GM12878 (cell line): ENCODE results near the gene MAP3K21. TPM values are rescaled to one million over a fixed set of nuclear protein-coding genes. Genes with fewer than 3 reads are reported as not detected.

Experiments
- ATAC-seq: fragments of 200-7000 bp; cut with Tn5 transposase; 3 replicates; pipeline ENCODE4 v1.9.1; 2020; ENCODE audit warnings: mild to moderate bottlenecking, moderate library complexity
- BruUV-seq: library from RNA; stranded (reverse); fragments of 400-500 nt; replicated peaks from 2 replicates; lab custom pipeline; 2021; lab: Mats Ljungman, UMichigan
- CTCF ChIA-PET: fragments of 300-600 bp; sonication (Branson Sonifier 250); formaldehyde crosslinking; extraction: SDS; loops from one replicate; lab custom pipeline; 2021; ENCODE audit warnings: inconsistent platforms; lab: Yijun Ruan, JAX
- POLR2A ChIA-PET: fragments of 350-600 bp; formaldehyde crosslinking; extraction: SDS; loops from one replicate; lab custom pipeline; 2021; ENCODE audit warnings: inconsistent platforms; lab: Charles Lee
- RAD21 ChIA-PET: fragments of 300-600 bp; sonication (Branson Sonifier 250); formaldehyde crosslinking; loops from one replicate; lab custom pipeline; 2023; ENCODE audit warnings: antibody characterized with exemption; ENCODE audit not compliant: unreplicated experiment; lab: Charles Lee
- SMC1A ChIA-PET: fragments of 300-600 bp; sonication (Branson Sonifier 250); formaldehyde crosslinking; loops from one replicate; lab custom pipeline; 2023; ENCODE audit not compliant: unreplicated experiment, uncharacterized antibody; lab: Charles Lee
- DNase-seq: peaks from one replicate; pipeline ENCODE4 v3.0.0-alpha.2; 2011; ENCODE audit warnings: low read depth, low spot score
- FAIRE-seq: peaks from 3 replicates; lab custom pipeline; 2011; peaks lifted over from hg19 to GRCh38; lab: Jason Lieb, UNC
- H2AFZ ChIP-seq: 2 replicates; pipeline ENCODE4 v1.6.0; 2011; ENCODE audit warnings: low read depth, low read length, control low read depth; ENCODE audit not compliant: control insufficient read depth
- H3K27ac ChIP-seq: 2 replicates; pipeline ENCODE4 v1.5.1; 2011; ENCODE audit warnings: control low read depth; ENCODE audit not compliant: control insufficient read depth, insufficient read depth
- H3K27me3 ChIP-seq, 2 experiments: replicated peaks in 1 of 2; 2 replicates each; pipeline versions ENCODE4 v1.6.0 to v1.6.1; 2011; ENCODE audit warnings: low read length in 1 of 2; ENCODE audit not compliant: control insufficient read depth in 2 of 2, insufficient read depth in 2 of 2
- H3K36me3 ChIP-seq, 2 experiments: 2 replicates each; pipeline ENCODE4 v1.5.1; 2011; ENCODE audit warnings: low read length in 1 of 2; ENCODE audit not compliant: control insufficient read depth in 2 of 2, insufficient read depth in 2 of 2
- H3K4me1 ChIP-seq: 2 replicates; pipeline ENCODE4 v1.6.1; 2011; ENCODE audit warnings: mild to moderate bottlenecking, low read length, moderate library complexity, mixed read lengths; ENCODE audit not compliant: control insufficient read depth, insufficient read depth
- H3K4me2 ChIP-seq: 2 replicates; pipeline ENCODE4 v1.6.0; 2011; ENCODE audit warnings: control low read depth; ENCODE audit not compliant: control insufficient read depth, insufficient read depth
- H3K4me3 ChIP-seq: fragments of 200-600 bp; sonication (generic); 2 replicates; pipeline ENCODE4 v1.5.1; 2016
- H3K79me2 ChIP-seq: 2 replicates; pipeline ENCODE4 v1.6.0; 2011; ENCODE audit warnings: low read length; ENCODE audit not compliant: control insufficient read depth, insufficient read depth
- H3K9ac ChIP-seq: 2 replicates; pipeline ENCODE4 v1.8.0; 2011; ENCODE audit warnings: low read length, control low read depth, mixed read lengths; ENCODE audit not compliant: control insufficient read depth, insufficient read depth
- H3K9me3 ChIP-seq: replicated peaks from 3 replicates; pipeline ENCODE4 v1.5.1; 2011; ENCODE audit warnings: mild to moderate bottlenecking, low read length; ENCODE audit not compliant: control insufficient read depth, insufficient read depth
- H4K20me1 ChIP-seq: 2 replicates; pipeline ENCODE4 v1.6.0; 2011; ENCODE audit not compliant: control insufficient read depth, insufficient read depth
- CHD4 ChIP-seq: fragments of 200-600 bp; sonication (generic); IDR thresholded peaks from 2 replicates; pipeline ENCODE4 v1.6.1; 2016; ENCODE audit warnings: mild to moderate bottlenecking
- EED ChIP-seq: sonication (generic); IDR thresholded peaks from 2 replicates; pipeline ENCODE4 v1.6.1; 2016; ENCODE audit warnings: antibody characterized with exemption, low read depth
- EGR1 ChIP-seq, 2 experiments: IDR thresholded peaks; 1 replicate in 1 of 2; 2 replicates in 1 of 2; pipeline ENCODE4 v1.6.1; 2011 to 2012; ENCODE audit warnings: low read depth in 2 of 2, low read length in 2 of 2, borderline replicate concordance in 1 of 2, mild to moderate bottlenecking in 1 of 2, moderate library complexity in 1 of 2
- ETV6 ChIP-seq, 2 experiments: fragments of 450-650 bp in 1 of 2; IDR thresholded peaks in 1 of 2; conservative IDR thresholded peaks in 1 of 2; 2 replicates each; pipeline ENCODE4 v1.6.1; 2014; ENCODE audit warnings: antibody characterized with exemption in 1 of 2, borderline replicate concordance in 1 of 2, low read depth in 1 of 2, mild to moderate bottlenecking in 1 of 2, moderate library complexity in 1 of 2
- KDM1A ChIP-seq: fragments of 200-600 bp; sonication (generic); IDR thresholded peaks from 2 replicates; pipeline ENCODE4 v1.6.1; 2016; ENCODE audit warnings: borderline replicate concordance
- MXI1 ChIP-seq: fragments of 150-350 bp; IDR thresholded peaks from 2 replicates; pipeline ENCODE4 v1.6.1; 2011; ENCODE audit warnings: low read depth, mild to moderate bottlenecking, inconsistent platforms, low read length, improper control_type of control experiment
- NBN ChIP-seq: fragments of 450-650 bp; IDR thresholded peaks from 2 replicates; pipeline ENCODE4 v1.6.1; 2016
- POLR2AphosphoS5 ChIP-seq: IDR thresholded peaks from 2 replicates; pipeline ENCODE4 v1.6.1; 2011; ENCODE audit warnings: mild to moderate bottlenecking, low read length, inconsistent platforms
- RAD51 ChIP-seq: fragments of 450-650 bp; IDR thresholded peaks from 2 replicates; pipeline ENCODE4 v1.6.1; 2016; ENCODE audit warnings: moderate library complexity, mild to moderate bottlenecking, inconsistent platforms
- RB1 ChIP-seq: fragments of 450-650 bp; formaldehyde crosslinking; IDR thresholded peaks from 2 replicates; pipeline ENCODE4 v1.6.1; 2017; ENCODE audit warnings: mild to moderate bottlenecking, borderline replicate concordance
- TCF12 ChIP-seq: IDR thresholded peaks from 2 replicates; pipeline ENCODE4 v1.6.1; 2011; ENCODE audit warnings: low read depth, mild to moderate bottlenecking, low read length
- ZBTB33 ChIP-seq: fragments of 450-650 bp; IDR thresholded peaks from 2 replicates; pipeline ENCODE4 v1.6.1; 2017; ENCODE audit warnings: mild to moderate bottlenecking
- ZNF274 ChIP-seq: IDR thresholded peaks from one replicate; pipeline ENCODE4 v1.8.0; 2011; ENCODE audit not compliant: insufficient read length, insufficient read depth
- ZSCAN29 ChIP-seq: fragments of 450-650 bp; IDR thresholded peaks from 2 replicates; pipeline ENCODE4 v1.6.1; 2017; ENCODE audit warnings: mild to moderate bottlenecking, moderate library complexity
- WGBS: methylation state at CpG from one replicate; pipeline ENCODE4 v1.1.6; 2016; ENCODE audit warnings: low lambda C conversion rate; ENCODE audit not compliant: insufficient replicate concordance, insufficient coverage; ENCODE audit errors: missing lambda C conversion rate; 5-methylcytosine and 5-hydroxymethylcytosine counted together
- in situ Hi-C: fragments of 300-500 bp; cut with MboI; formaldehyde crosslinking; loops from 9 replicates; pipeline ENCODE4 v1.14.3; 2018; ENCODE audit warnings: mixed read lengths
- intact Hi-C: fragments of 100-400 bp; cut with micrococcal nuclease; formaldehyde crosslinking; loops from one replicate; pipeline ENCODE4 v1.14.2; 2022; ENCODE audit not compliant: unreplicated experiment
- polyA plus RNA-seq, 11 experiments: library from polyadenylated mRNA; depleted of rRNA in 4 of 11; unstranded in 6 of 11; stranded (reverse) in 5 of 11; fragments of >200 nt; fragmentation: Nextera tagmentation in 4 of 11; fragmentation: Illumina TruSeq in 1 of 11; extraction: Ambion mirVana in 4 of 11; extraction: Trizol in 1 of 11; gene quantifications; 1 replicate in 1 of 11; 2 replicates in 10 of 11; pipeline versions ENCODE4 v1.2.1 to v1.2.3, GENCODE V29; 2011 to 2016; ENCODE audit warnings: inconsistent platforms in 2 of 11, missing spikeins in 2 of 11, low read depth in 1 of 11
- total RNA-seq, 4 experiments: library from RNA; depleted of rRNA in 3 of 4; stranded (reverse); fragments of >200 nt in 3 of 4; fragmentation: Illumina TruSeq in 1 of 4; extraction: Trizol in 1 of 4; gene quantifications; 2 replicates each; pipeline versions ENCODE4 v1.2.1 to v1.2.3, GENCODE V29; 2013 to 2021
- TF ChIP-seq, protein P1 (sequence below): fragments of 450-650 bp; IDR thresholded peaks from 2 replicates; pipeline ENCODE4 v1.6.1; 2014; ENCODE audit warnings: mild to moderate bottlenecking
- TF ChIP-seq, protein P2 (sequence below): fragments of 450-650 bp; formaldehyde crosslinking; IDR thresholded peaks from 2 replicates; pipeline ENCODE4 v1.4.0; 2022; ENCODE audit warnings: mild to moderate bottlenecking, moderate library complexity
- TF ChIP-seq, protein P3 (sequence below): fragments of 450-650 bp; IDR thresholded peaks from 2 replicates; pipeline ENCODE4 v1.6.1; 2016; ENCODE audit warnings: mild to moderate bottlenecking

MAP3K21 gene
- total and polyA plus RNA-seq, 10 of the 15 experiments (the other 5 are each of a cell fraction or from before 2014, with no cell fraction given), result 0.02 to 0.21 (median 0.09) TPM; not detected in 1

- CTCF ChIA-PET, result interaction anchor here (0.6 to 1.3 kb wide), 3 partner anchors 9 to 678 kb away, joined by 3 to 6 read pairs (median 3); no protein-coding TSS in a partner anchor
- TF ChIP-seq ZSCAN29 (no peak), KDM1A (no peak), MXI1 (no peak), NBN (no peak), POLR2AphosphoS5 (no peak), RB1 (no peak), EED (no peak), ZBTB33 (no peak), EGR1 (IDR thresholded peaks at IDR 0.05; ENCODE audit: borderline replicate concordance in 1 of 2, low read depth in 2 of 2, low read length in 2 of 2) (no peak), ZNF274 (no peak), CHD4 (no peak), RAD51 (no peak), TCF12 (no peak), ETV6 (conservative IDR thresholded peaks at IDR 0.05 in 1 of 2, IDR thresholded peaks at IDR 0.05 in 1 of 2; ENCODE audit: borderline replicate concordance in 1 of 2, low read depth in 1 of 2) (no peak)
- TF ChIP-seq, protein P1, sequence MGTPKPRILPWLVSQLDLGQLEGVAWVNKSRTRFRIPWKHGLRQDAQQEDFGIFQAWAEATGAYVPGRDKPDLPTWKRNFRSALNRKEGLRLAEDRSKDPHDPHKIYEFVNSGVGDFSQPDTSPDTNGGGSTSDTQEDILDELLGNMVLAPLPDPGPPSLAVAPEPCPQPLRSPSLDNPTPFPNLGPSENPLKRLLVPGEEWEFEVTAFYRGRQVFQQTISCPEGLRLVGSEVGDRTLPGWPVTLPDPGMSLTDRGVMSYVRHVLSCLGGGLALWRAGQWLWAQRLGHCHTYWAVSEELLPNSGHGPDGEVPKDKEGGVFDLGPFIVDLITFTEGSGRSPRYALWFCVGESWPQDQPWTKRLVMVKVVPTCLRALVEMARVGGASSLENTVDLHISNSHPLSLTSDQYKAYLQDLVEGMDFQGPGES, result no peak
- TF ChIP-seq, protein P2, sequence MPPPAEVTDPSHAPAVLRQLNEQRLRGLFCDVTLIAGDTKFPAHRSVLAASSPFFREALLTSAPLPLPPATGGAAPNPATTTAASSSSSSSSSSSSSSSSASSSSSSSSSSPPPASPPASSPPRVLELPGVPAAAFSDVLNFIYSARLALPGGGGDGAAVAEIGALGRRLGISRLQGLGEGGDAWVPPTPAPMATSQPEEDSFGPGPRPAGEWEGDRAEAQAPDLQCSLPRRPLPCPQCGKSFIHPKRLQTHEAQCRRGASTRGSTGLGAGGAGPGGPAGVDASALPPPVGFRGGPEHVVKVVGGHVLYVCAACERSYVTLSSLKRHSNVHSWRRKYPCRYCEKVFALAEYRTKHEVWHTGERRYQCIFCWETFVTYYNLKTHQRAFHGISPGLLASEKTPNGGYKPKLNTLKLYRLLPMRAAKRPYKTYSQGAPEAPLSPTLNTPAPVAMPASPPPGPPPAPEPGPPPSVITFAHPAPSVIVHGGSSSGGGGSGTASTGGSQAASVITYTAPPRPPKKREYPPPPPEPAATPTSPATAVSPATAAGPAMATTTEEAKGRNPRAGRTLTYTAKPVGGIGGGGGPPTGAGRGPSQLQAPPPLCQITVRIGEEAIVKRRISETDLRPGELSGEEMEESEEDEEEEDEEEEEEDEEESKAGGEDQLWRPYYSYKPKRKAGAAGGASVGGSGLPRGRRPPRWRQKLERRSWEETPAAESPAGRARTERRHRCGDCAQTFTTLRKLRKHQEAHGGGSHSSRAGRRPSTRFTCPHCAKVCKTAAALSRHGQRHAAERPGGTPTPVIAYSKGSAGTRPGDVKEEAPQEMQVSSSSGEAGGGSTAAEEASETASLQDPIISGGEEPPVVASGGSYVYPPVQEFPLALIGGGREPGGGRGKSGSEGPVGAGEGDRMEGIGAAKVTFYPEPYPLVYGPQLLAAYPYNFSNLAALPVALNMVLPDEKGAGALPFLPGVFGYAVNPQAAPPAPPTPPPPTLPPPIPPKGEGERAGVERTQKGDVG (CRISPR knock-in tag), result no peak
- TF ChIP-seq, protein P3, sequence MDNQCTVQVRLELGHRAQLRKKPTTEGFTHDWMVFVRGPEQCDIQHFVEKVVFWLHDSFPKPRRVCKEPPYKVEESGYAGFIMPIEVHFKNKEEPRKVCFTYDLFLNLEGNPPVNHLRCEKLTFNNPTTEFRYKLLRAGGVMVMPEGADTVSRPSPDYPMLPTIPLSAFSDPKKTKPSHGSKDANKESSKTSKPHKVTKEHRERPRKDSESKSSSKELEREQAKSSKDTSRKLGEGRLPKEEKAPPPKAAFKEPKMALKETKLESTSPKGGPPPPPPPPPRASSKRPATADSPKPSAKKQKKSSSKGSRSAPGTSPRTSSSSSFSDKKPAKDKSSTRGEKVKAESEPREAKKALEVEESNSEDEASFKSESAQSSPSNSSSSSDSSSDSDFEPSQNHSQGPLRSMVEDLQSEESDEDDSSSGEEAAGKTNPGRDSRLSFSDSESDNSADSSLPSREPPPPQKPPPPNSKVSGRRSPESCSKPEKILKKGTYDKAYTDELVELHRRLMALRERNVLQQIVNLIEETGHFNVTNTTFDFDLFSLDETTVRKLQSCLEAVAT, result no peak
Observed at GRCh38 chr1:233387585-233387984, 60.1 kb downstream of the MAP3K21 start.

More at GRCh38 chr1:233387585-233387984, 60.1 kb downstream of the MAP3K21 start:
- H3K27ac ChIP-seq, result no peak overlapping the region
- peaks cover 0 to 2% of the 10 kb centered on the region in 2 experiments; a peak in 1 of 4 replicates for H3K27me3 ChIP-seq
- H2AFZ ChIP-seq, result no peak overlapping the region
- no peaks in the 10 kb centered on the region for H3K9me3 ChIP-seq
- in situ Hi-C loops (no loop called here), intact Hi-C loops (no loop called here)
- DNase-seq (no peak), ATAC-seq (no peak), FAIRE-seq (no peak)
- H3K4me2 ChIP-seq, result no peak overlapping the region
- POLR2A ChIA-PET, result no interaction called here
- SMC1A ChIA-PET, result interaction anchor here (1.5 kb wide), 1 partner anchor 23 kb away, joined by 4 read pairs; no protein-coding TSS in a partner anchor
- WGBS, result 0% methylated on average over 3 of the region's 3 CpGs
- no peaks in the 10 kb centered on the region for H3K4me1 ChIP-seq
- RAD21 ChIA-PET, result interaction anchor here (1.4 kb wide), 1 partner anchor 8 kb away, joined by 3 read pairs; no protein-coding TSS in a partner anchor
- H3K4me3 ChIP-seq, result no peak overlapping the region
- no peak overlapping the region for H3K9ac ChIP-seq
- H4K20me1 ChIP-seq, result no peaks in the 10 kb centered on the region
- no peaks in the 10 kb centered on the region for H3K36me3 ChIP-seq
- no peaks in the 10 kb centered on the region for H3K79me2 ChIP-seq
- no TSS peak for BruUV-seq
